GM12801 (cell line): Measurements from ENCODE around the gene INSIG2.

Experiments
- TF ChIP-seq, protein P1 (sequence below): IDR thresholded peaks from one replicate; pipeline ENCODE4 v1.5.1; 2011; ENCODE audit warnings: control low read depth; ENCODE audit not compliant: insufficient read length; ENCODE audit errors: extremely low read depth

The INSIG2 gene

DNA sequence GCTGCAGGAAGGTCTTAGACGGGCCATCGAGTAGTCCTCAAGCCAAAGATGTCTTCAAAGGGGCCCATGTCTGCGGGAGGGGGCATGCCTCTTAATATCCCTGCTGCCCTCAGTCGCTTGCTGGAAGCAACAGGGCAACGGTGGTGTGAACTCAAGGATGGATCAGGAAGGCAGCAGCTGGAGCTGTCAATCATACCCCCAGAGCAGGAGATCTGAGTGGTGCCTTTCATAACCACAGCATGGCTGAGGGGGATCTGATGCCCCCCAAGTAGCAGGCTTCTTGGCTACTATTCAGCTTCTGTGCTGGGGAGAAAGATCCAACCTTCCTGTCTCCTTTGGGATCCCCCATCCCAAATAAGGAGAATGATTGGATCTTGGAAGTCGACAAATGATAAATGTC, 46.4 kb downstream of the INSIG2 start:
- TF ChIP-seq, protein P1, sequence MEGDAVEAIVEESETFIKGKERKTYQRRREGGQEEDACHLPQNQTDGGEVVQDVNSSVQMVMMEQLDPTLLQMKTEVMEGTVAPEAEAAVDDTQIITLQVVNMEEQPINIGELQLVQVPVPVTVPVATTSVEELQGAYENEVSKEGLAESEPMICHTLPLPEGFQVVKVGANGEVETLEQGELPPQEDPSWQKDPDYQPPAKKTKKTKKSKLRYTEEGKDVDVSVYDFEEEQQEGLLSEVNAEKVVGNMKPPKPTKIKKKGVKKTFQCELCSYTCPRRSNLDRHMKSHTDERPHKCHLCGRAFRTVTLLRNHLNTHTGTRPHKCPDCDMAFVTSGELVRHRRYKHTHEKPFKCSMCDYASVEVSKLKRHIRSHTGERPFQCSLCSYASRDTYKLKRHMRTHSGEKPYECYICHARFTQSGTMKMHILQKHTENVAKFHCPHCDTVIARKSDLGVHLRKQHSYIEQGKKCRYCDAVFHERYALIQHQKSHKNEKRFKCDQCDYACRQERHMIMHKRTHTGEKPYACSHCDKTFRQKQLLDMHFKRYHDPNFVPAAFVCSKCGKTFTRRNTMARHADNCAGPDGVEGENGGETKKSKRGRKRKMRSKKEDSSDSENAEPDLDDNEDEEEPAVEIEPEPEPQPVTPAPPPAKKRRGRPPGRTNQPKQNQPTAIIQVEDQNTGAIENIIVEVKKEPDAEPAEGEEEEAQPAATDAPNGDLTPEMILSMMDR = no peak

DNA sequence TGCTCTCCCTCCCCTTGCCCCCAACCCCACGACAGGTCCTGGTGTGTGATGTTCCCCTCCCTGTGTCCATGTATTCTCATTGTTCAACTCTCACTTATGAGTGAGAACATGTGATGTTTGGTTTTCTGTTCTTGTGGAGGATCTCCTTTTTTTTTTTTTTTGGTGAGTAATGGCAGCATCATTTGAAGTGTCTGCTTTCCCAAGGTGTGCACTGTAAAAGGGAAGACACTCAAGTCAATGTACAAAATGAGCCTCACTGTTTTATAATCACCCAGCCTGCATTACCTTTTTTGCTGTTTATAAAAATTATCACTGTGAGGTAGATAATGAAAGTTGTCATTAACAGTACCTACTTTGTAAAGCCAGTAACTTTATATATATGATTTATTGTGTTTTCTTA, 56.9 kb downstream of the INSIG2 start:
- TF ChIP-seq, protein P1 = no peak

DNA sequence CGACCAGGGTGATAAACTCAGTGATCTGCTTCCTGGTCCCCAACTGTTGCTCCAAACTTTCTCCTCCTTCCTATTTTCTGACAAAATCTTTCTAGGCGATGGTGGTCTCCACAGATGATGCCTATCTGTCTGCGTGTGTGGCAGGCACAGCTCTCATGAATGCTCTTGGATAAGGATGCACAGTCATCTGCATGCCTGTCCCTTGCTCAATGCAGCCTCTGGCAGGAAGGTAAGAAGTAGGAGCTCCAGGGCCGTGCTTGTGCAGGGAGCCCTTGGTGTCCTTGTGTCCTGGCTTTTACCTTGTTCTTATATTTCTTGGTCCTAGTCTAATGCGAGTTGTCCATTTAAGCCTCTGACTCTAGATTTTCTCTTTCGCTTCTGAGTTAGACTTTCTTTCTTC, 57.5 kb downstream of the INSIG2 start:
- TF ChIP-seq, protein P1 = no peak

DNA sequence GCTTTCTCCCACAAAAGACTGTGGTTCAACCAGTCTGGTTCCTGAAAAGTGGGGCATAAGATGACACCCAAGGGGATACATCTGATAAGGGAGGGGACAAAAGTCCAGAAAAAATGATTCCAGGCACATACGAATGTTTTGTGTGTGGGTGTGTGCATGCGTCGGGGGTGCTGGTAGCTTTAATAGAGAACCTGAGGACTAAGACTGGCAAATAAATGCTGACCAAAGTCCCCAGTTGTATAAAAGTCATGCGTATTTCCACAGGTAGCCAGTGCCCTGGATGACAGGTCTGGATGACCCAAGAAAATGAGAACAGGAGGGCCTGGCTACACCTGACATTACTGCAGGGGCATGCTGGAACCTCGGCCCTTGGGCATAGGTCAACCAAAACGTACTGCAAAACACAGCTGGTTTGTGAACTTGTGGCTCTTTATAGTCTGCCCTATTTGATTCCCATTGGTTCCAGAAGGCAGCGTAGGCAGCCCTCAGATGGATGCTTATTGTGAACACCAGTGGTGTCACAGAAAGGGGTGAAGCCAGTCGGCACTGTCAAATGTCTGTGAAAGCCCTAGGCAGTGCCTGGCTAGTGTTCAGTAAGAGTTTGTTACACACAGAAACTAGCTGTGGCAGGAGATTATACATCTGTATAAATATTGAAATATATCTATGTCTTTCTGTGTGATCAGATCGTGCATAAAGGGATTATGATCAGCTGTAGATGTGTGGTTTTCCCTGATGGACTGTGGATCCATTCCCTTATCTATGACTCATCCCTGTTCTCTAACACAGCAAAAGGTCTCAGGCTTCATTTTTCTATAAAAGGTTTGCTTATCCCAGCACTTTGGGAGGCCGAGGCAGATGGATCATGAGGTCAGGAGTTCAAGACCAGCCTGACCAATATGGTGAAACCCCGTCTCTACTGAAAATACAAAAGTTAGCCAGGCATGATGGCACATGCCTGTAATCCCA, 58.3 kb downstream of the INSIG2 start:
- TF ChIP-seq, protein P1 = no peak

DNA sequence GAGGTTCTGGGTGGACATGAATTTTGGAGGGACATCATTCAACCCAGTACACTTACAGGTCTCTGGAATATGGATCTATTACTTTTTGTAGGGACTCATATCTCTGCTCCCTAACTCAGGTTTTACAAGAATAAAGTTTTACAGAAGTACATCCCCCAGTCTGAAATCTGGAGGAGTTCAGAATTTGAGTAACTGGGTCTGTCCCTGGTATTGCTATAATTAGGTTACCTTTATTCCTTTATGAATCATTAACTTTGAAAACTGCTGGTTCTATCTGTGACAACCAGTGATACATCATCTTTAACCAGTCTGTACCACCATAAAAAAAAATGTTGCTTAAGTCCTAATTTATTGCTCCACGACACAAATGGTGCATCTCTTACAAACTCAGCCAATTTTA, 59.9 kb downstream of the INSIG2 start:
- TF ChIP-seq, protein P1 = no peak

DNA sequence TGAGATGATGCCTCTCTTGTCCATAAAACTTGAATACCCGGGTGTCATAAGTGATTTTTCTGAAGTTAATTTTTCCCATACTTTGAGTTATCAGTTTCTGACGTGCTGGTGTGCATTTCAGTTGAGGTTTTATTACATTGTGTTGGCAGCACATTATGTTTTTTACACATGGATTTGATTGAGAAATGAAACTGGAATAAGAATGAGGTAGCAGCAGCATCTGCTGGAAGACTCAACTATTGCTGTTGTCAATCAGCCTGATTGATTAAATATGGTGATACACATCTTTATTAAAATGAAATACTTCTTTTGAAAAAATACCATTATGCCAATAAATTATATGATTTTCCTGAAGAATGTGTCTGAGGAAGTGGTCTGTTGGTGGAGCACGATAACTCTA, 60.5 kb downstream of the INSIG2 start:
- TF ChIP-seq, protein P1 = no peak

DNA sequence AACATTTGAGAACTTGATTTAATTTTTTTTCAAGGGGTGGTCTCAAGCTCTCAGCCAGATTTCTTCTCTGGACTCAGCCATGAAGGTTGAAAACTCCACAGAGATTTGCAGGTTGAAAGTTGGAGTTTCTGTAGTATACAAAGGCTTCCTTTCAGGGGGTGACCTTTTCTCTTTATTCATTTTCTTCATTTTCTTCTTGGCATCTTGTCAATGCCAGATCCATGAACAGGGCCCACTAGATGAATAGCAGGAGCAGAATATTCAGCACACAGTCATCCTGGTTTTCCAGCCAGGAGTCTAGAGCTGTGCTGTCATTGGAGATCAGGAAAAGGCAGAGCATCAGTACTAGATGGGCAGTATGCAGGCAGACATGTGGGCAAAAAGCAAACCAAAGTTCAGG, 62.0 kb downstream of the INSIG2 start:
- TF ChIP-seq, protein P1 = no peak
